Astrocyte (in vitro differentiated cells and primary cell): ENCODE measurements around the gene GMPS. TPM values are rescaled to one million over a fixed set of nuclear protein-coding genes. Genes with fewer than 3 reads are reported as not detected.
"Not testable (repeated sequence)": the region's sequence is repeated elsewhere in the genome, so short reads cannot be mapped to it uniquely, and the experiment has no call there.

Experiments
- DNase-seq: peaks from one replicate; pipeline ENCODE4 v3.0.0-alpha.2; 2010; ENCODE audit warnings: low read depth
- FAIRE-seq: peaks from 2 replicates; lab custom pipeline; 2011; peaks lifted over from hg19 to GRCh38; lab: Jason Lieb, UNC
- H2AFZ ChIP-seq: 2 replicates; pipeline ENCODE4 v1.6.0; 2012; ENCODE audit warnings: low read depth, low read length, inconsistent platforms
- H3K27ac ChIP-seq: 2 replicates; pipeline ENCODE4 v1.5.1; 2011; ENCODE audit warnings: low read depth, low read length, inconsistent platforms
- H3K27me3 ChIP-seq: 2 replicates; pipeline ENCODE4 v1.6.0; 2011; ENCODE audit warnings: low read length, inconsistent platforms; ENCODE audit not compliant: insufficient read depth
- H3K36me3 ChIP-seq: 2 replicates; pipeline ENCODE4 v1.5.1; 2011; ENCODE audit warnings: low read length, inconsistent platforms; ENCODE audit not compliant: insufficient read depth
- H3K4me1 ChIP-seq: 2 replicates; pipeline ENCODE4 v1.5.1; 2011; ENCODE audit warnings: low read length, inconsistent platforms; ENCODE audit not compliant: insufficient read depth
- H3K4me2 ChIP-seq: 2 replicates; pipeline ENCODE4 v1.6.0; 2012; ENCODE audit warnings: low read length, inconsistent platforms
- H3K4me3 ChIP-seq: 2 replicates; pipeline ENCODE4 v1.5.1; 2011; ENCODE audit warnings: low read depth, mild to moderate bottlenecking, low read length, inconsistent platforms; ENCODE audit not compliant: insufficient read depth
- H3K79me2 ChIP-seq: 2 replicates; pipeline ENCODE4 v1.6.0; 2012; ENCODE audit warnings: mild to moderate bottlenecking, low read length, inconsistent platforms; ENCODE audit not compliant: insufficient read depth
- H3K9ac ChIP-seq: 2 replicates; pipeline ENCODE4 v1.6.0; 2012; ENCODE audit warnings: mild to moderate bottlenecking, low read length, inconsistent platforms
- H3K9me3 ChIP-seq: 2 replicates; pipeline ENCODE4 v1.5.1; 2012; ENCODE audit warnings: low read depth, mild to moderate bottlenecking, low read length, inconsistent platforms; ENCODE audit not compliant: insufficient read depth
- H4K20me1 ChIP-seq: 2 replicates; pipeline ENCODE4 v1.6.0; 2012; ENCODE audit warnings: low read length, inconsistent platforms; ENCODE audit not compliant: insufficient read depth
- H3K27ac Mint-ChIP-seq: one replicate; pipeline ENCODE4 v1.8.0; 2021; ENCODE audit warnings: mild to moderate bottlenecking, mixed read lengths; ENCODE audit not compliant: unreplicated experiment
- H3K27me3 Mint-ChIP-seq: one replicate; pipeline ENCODE4 v1.8.0; 2021; ENCODE audit warnings: low read depth, mixed read lengths; ENCODE audit not compliant: unreplicated experiment
- H3K36me3 Mint-ChIP-seq: one replicate; pipeline ENCODE4 v1.8.0; 2021; ENCODE audit warnings: low read depth, mixed read lengths; ENCODE audit not compliant: unreplicated experiment
- H3K4me1 Mint-ChIP-seq: one replicate; pipeline ENCODE4 v1.8.0; 2021; ENCODE audit warnings: low read depth, mixed read lengths; ENCODE audit not compliant: unreplicated experiment
- H3K4me3 Mint-ChIP-seq: one replicate; pipeline ENCODE4 v1.8.0; 2021; ENCODE audit warnings: mild to moderate bottlenecking, moderate library complexity, mixed read lengths; ENCODE audit not compliant: unreplicated experiment
- H3K9me3 Mint-ChIP-seq: one replicate; pipeline ENCODE4 v1.8.0; 2021; ENCODE audit warnings: mild to moderate bottlenecking, mixed read lengths; ENCODE audit not compliant: unreplicated experiment
- CTCF ChIP-seq: IDR thresholded peaks from 2 replicates; pipeline ENCODE4 v1.5.1; 2011; ENCODE audit warnings: low read depth, mild to moderate bottlenecking, inconsistent platforms, low read length, moderate library complexity; ENCODE audit not compliant: insufficient read depth
- EZH2 ChIP-seq: IDR thresholded peaks from 2 replicates; pipeline ENCODE4 v1.6.1; 2012; ENCODE audit warnings: mild to moderate bottlenecking, low read length, inconsistent platforms; ENCODE audit not compliant: insufficient read depth
- total RNA-seq: library from RNA; stranded (reverse); gene quantifications from 2 replicates; pipeline ENCODE4 v1.2.1, GENCODE V29; 2021

The GMPS gene
- total RNA-seq, 1 donor from 2014 or later = 58.1 TPM

- Mint-ChIP-seq H3K9me3 (no peaks in the 10 kb centered on the region), H3K27ac (no peak overlapping the region), H3K36me3 (no peaks in the 10 kb centered on the region), H3K27me3 (no peaks in the 10 kb centered on the region), H3K4me3 (no peak overlapping the region), H3K4me1 (peaks cover 3% of the 10 kb centered on the region)
- H3K9ac ChIP-seq = no peak overlapping the region
- H4K20me1 ChIP-seq = peaks cover 50% of the 10 kb centered on the region
- H3K4me3 ChIP-seq = no peak overlapping the region
- peaks cover 5% of the 10 kb centered on the region for H3K36me3 ChIP-seq
- TF ChIP-seq CTCF (no peak), EZH2 (no peak)
- H3K79me2 ChIP-seq = peaks cover 72% of the 10 kb centered on the region
- H3K27ac ChIP-seq = no peak overlapping the region
- H2AFZ ChIP-seq = no peak overlapping the region
- H3K9me3 ChIP-seq = no peaks in the 10 kb centered on the region
- no peaks in the 10 kb centered on the region for H3K27me3 ChIP-seq
- DNase-seq (no peak), FAIRE-seq (no peak)
- peaks cover 3% of the 10 kb centered on the region for H3K4me1 ChIP-seq
- no peak overlapping the region for H3K4me2 ChIP-seq
Measured at GRCh38 chr3:155843569-155843968, 26.9 kb upstream of the GMPS start.

GRCh38 chr3:155846119-155846518 lies 24.3 kb upstream of the GMPS start:
- Histone ChIP-seq H3K4me3 (no peak overlapping the region), H3K4me2 (no peak overlapping the region), H2AFZ (no peak overlapping the region), H3K36me3 (peaks cover 5% of the 10 kb centered on the region), H3K27ac (no peak overlapping the region), H3K4me1 (peaks cover 3% of the 10 kb centered on the region), H4K20me1 (peaks cover 66% of the 10 kb centered on the region), H3K9me3 (no peaks in the 10 kb centered on the region), H3K9ac (no peak overlapping the region), H3K27me3 (no peaks in the 10 kb centered on the region), H3K79me2 (peaks cover 89% of the 10 kb centered on the region)
- H3K9me3 Mint-ChIP-seq = no peaks in the 10 kb centered on the region
- no peak overlapping the region for H3K4me3 Mint-ChIP-seq
- FAIRE-seq = no peak
- no peaks in the 10 kb centered on the region for H3K36me3 Mint-ChIP-seq
- peaks cover 10% of the 10 kb centered on the region for H3K4me1 Mint-ChIP-seq
- TF ChIP-seq EZH2 (no peak), CTCF (no peak)
- peak; percentile 57 for DNase-seq
- no peak overlapping the region for H3K27ac Mint-ChIP-seq
- H3K27me3 Mint-ChIP-seq = no peaks in the 10 kb centered on the region

GRCh38 chr3:155847993-155848392 lies 22.5 kb upstream of the GMPS start:
- Histone ChIP-seq H3K27me3 (no peaks in the 10 kb centered on the region), H3K79me2 (peaks cover 93% of the 10 kb centered on the region), H3K27ac (no peak overlapping the region), H3K9ac (no peak overlapping the region), H3K4me1 (peaks cover 8% of the 10 kb centered on the region), H2AFZ (no peak overlapping the region), H3K4me3 (no peak overlapping the region), H3K9me3 (no peaks in the 10 kb centered on the region), H3K36me3 (peaks cover 5% of the 10 kb centered on the region), H4K20me1 (peaks cover 74% of the 10 kb centered on the region), H3K4me2 (peak overlapping the region; percentile 23)
- Mint-ChIP-seq H3K27me3 (no peaks in the 10 kb centered on the region), H3K4me3 (no peak overlapping the region), H3K4me1 (peaks cover 17% of the 10 kb centered on the region), H3K9me3 (no peaks in the 10 kb centered on the region), H3K36me3 (no peaks in the 10 kb centered on the region), H3K27ac (no peak overlapping the region)
- no peak for DNase-seq
- TF ChIP-seq CTCF (no peak), EZH2 (no peak)
- no peak for FAIRE-seq

GRCh38 chr3:155849404-155849803 lies 21.0 kb upstream of the GMPS start:
- DNase-seq, H3K36me3 Mint-ChIP-seq, H3K4me3 Mint-ChIP-seq, H3K36me3 ChIP-seq, H3K9me3 ChIP-seq, H3K27ac ChIP-seq, H3K27me3 ChIP-seq, H3K9ac ChIP-seq, H3K4me1 ChIP-seq, H3K27me3 Mint-ChIP-seq, H3K4me3 ChIP-seq, H3K27ac Mint-ChIP-seq, H2AFZ ChIP-seq, FAIRE-seq, H3K9me3 Mint-ChIP-seq: not testable (repeated sequence)
- H4K20me1 ChIP-seq = peaks cover 68% of the 10 kb centered on the region
- H3K79me2 ChIP-seq = peaks cover 92% of the 10 kb centered on the region
- H3K4me1 Mint-ChIP-seq = peaks cover 17% of the 10 kb centered on the region
- H3K4me2 ChIP-seq = peak overlapping the region; percentile 48
